Measurements from ENCODE around the gene DCDC2C.

GRCh38 chr2:3706892-3707291 lies 3.5 kb downstream of the DCDC2C start:
- TF ChIP-seq CTCF (conservative IDR thresholded peaks at IDR 0.05; ENCODE audit: low read depth, low read length): no peak
- TF ChIP-seq POLR2A (IDR thresholded peaks at IDR 0.05; ENCODE audit: low read depth, low read length): no peak
